HepG2 (cell line): Measurements from ENCODE around the gene GPS1. TPM values are rescaled to one million over a fixed set of nuclear protein-coding genes. Genes with fewer than 3 reads are reported as not detected.

Experiments
- BCL6 ChIP-seq: IDR thresholded peaks from 2 replicates; pipeline ENCODE4 v1.6.1; 2016; ENCODE audit warnings: missing genetic modification reagents, missing compliant biosample characterization
- BRD4 ChIP-seq: sonication (generic); formaldehyde crosslinking; IDR thresholded peaks from 2 replicates; pipeline ENCODE4 v1.4.0; 2020; ENCODE audit warnings: missing genetic modification reagents
- EEA1 ChIP-seq: sonication (generic); formaldehyde crosslinking; IDR thresholded peaks from 2 replicates; pipeline ENCODE4 v1.5.1; 2020; ENCODE audit warnings: mild to moderate bottlenecking, missing genetic modification reagents, borderline replicate concordance
- FOXO1 ChIP-seq: sonication (generic); formaldehyde crosslinking; IDR thresholded peaks from 2 replicates; pipeline ENCODE4 v1.4.0; 2020; ENCODE audit warnings: missing genetic modification reagents
- GABPA ChIP-seq, 2 experiments: IDR thresholded peaks; 2 replicates each; pipeline ENCODE4 v1.6.1; 2011 to 2016; ENCODE audit warnings: low read depth in 2 of 2, low read length in 1 of 2, missing biosample characterization in 1 of 2, missing genetic modification characterization in 1 of 2
- GTF2F1 ChIP-seq: fragments of 150-350 bp; IDR thresholded peaks from 2 replicates; pipeline ENCODE4 v1.6.1; 2014; ENCODE audit warnings: low read length
- HNRNPK ChIP-seq: fragments of 200-400 bp; formaldehyde crosslinking; IDR thresholded peaks from 2 replicates; pipeline ENCODE4 v1.6.1; 2018; ENCODE audit warnings: low read length, low read depth, moderate library complexity, mild to moderate bottlenecking; ENCODE audit not compliant: poor library complexity, severe bottlenecking
- KLF12 ChIP-seq: sonication (generic); formaldehyde crosslinking; IDR thresholded peaks from 2 replicates; pipeline ENCODE4 v1.4.0; 2020; ENCODE audit warnings: missing genetic modification reagents, borderline replicate concordance
- NFE2 ChIP-seq: sonication (generic); formaldehyde crosslinking; IDR thresholded peaks from 2 replicates; pipeline ENCODE4 v1.4.0; 2020; ENCODE audit warnings: missing genetic modification reagents
- PHF20 ChIP-seq: sonication (generic); formaldehyde crosslinking; IDR thresholded peaks from 2 replicates; pipeline ENCODE4 v1.5.0; 2020; ENCODE audit warnings: mild to moderate bottlenecking, missing genetic modification reagents
- PITX1 ChIP-seq: sonication (generic); formaldehyde crosslinking; IDR thresholded peaks from 2 replicates; pipeline ENCODE4 v1.5.1; 2020; ENCODE audit warnings: mild to moderate bottlenecking, missing genetic modification reagents
- ZBTB38 ChIP-seq: sonication (generic); formaldehyde crosslinking; IDR thresholded peaks from 2 replicates; pipeline ENCODE4 v1.5.1; 2020; ENCODE audit warnings: mild to moderate bottlenecking, missing genetic modification reagents
- ZNF256 ChIP-seq: sonication (generic); formaldehyde crosslinking; conservative IDR thresholded peaks from 2 replicates; pipeline ENCODE4 v1.4.0; 2020; ENCODE audit warnings: missing genetic modification reagents
- ZNF546 ChIP-seq: sonication (generic); formaldehyde crosslinking; conservative IDR thresholded peaks from 2 replicates; pipeline ENCODE4 v1.8.1; 2023; ENCODE audit warnings: mild to moderate bottlenecking, missing genetic modification reagents
- ZNF549 ChIP-seq: sonication (generic); formaldehyde crosslinking; IDR thresholded peaks from 2 replicates; pipeline ENCODE4 v1.5.0; 2020; ENCODE audit warnings: missing genetic modification reagents
- ZNF580 ChIP-seq: IDR thresholded peaks from 2 replicates; pipeline ENCODE4 v1.6.1; 2016; ENCODE audit warnings: low read depth, borderline replicate concordance
- ZNF687 ChIP-seq: sonication (generic); formaldehyde crosslinking; IDR thresholded peaks from 2 replicates; pipeline ENCODE4 v1.5.1; 2020; ENCODE audit warnings: mild to moderate bottlenecking, missing genetic modification reagents, moderate library complexity
- ZNF781 ChIP-seq: sonication (generic); formaldehyde crosslinking; IDR thresholded peaks from 2 replicates; pipeline ENCODE4 v1.5.1; 2020; ENCODE audit warnings: borderline replicate concordance, mild to moderate bottlenecking, missing genetic modification reagents; ENCODE audit errors: not compliant biosample characterization
- ZNF788 ChIP-seq: sonication (generic); formaldehyde crosslinking; IDR thresholded peaks from 2 replicates; pipeline ENCODE4 v1.5.0; 2020; ENCODE audit warnings: mild to moderate bottlenecking, missing genetic modification reagents, borderline replicate concordance
- polyA plus RNA-seq, 8 experiments: library from polyadenylated mRNA; depleted of rRNA in 3 of 8; stranded (reverse) in 7 of 8; unstranded in 1 of 8; fragments of >200 nt; fragmentation: Illumina TruSeq in 4 of 8; extraction: Trizol in 4 of 8; gene quantifications; 2 replicates each; pipeline versions ENCODE4 v1.2.1 to v1.2.3, GENCODE V29; 2011 to 2016; ENCODE audit warnings: low read depth in 4 of 8, missing spikeins in 1 of 8, mixed read lengths in 1 of 8; ENCODE audit not compliant: insufficient read depth in 1 of 8
- total RNA-seq, 5 experiments: library from RNA; depleted of rRNA; stranded (reverse); fragments of >200 nt; fragmentation: Illumina TruSeq; extraction: Trizol; gene quantifications; 2 replicates each; pipeline ENCODE4 v1.2.3, GENCODE V29; 2016; ENCODE audit warnings: low read depth in 1 of 5
- TF ChIP-seq, protein P1 (sequence below): sonication (generic); formaldehyde crosslinking; IDR thresholded peaks from 2 replicates; pipeline ENCODE4 v1.8.1; 2023; ENCODE audit warnings: mild to moderate bottlenecking, inconsistent platforms, moderate library complexity, missing genetic modification reagents, borderline replicate concordance
- TF ChIP-seq, protein P2 (sequence below): IDR thresholded peaks from 2 replicates; pipeline ENCODE4 v1.6.1; 2012; ENCODE audit warnings: inconsistent platforms
- TF ChIP-seq, protein P3 (sequence below): sonication (generic); formaldehyde crosslinking; IDR thresholded peaks from 2 replicates; pipeline ENCODE4 v1.4.0; 2020; ENCODE audit warnings: mild to moderate bottlenecking, missing genetic modification reagents, borderline replicate concordance

Gene GPS1
- total and polyA plus RNA-seq, 2 of the 13 experiments (the other 11 are each of a cell fraction or from before 2014, with no cell fraction given): 124 to 128 TPM

DNA sequence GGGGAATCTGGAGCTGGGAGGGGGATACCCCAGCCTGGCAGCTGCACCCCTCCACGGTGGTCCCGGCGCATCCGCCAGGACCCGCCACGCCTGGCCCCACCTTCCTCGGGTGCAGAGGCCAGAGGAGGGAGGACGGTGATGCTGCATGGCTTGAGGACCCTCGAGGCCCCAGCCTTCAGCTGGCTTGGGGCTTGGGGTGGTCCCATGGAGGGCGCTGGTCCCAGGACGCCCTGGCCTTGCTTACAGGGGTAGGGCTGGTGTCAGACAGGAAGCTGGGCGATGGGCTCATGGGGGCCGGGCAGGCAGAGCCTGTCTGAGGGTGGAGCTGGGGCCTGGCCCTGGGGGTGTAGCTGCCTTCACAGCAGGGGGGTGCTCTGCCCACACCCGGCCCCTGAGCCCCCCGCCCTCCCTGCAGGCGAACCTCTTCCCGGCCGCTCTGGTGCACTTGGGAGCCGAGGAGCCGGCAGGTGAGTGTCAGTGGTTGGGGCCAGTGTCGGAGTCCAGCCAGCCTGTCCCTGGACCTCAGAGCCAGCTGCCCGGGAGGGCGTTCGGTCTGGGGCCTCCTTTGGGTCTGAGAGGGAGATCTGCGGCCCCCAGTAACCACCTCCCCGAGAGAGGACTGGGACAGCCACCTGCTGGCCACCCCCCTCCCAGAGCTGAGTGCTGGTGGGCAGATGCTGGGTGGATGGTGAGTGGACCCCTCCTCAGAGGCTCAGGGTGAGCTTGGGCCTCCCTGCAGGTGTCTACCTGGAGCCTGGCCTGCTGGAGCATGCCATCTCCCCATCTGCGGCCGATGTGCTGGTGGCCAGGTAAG lies 35.4 kb upstream of the GPS1 start (continued):
- TF ChIP-seq ZNF580 (CRISPR knock-in tag) (no peak), ZNF781 (CRISPR knock-in tag) (no peak), ZNF549 (no peak), ZNF546 (CRISPR knock-in tag) (no peak), ZNF687 (peak; percentile 39; the same call in 1 of the 2 replicates), FOXO1 (CRISPR knock-in tag) (no peak), PHF20 (CRISPR knock-in tag) (no peak), EEA1 (no peak), ZNF256 (no peak), PITX1 (CRISPR knock-in tag) (no peak), BCL6 (CRISPR knock-in tag) (no peak), NFE2 (CRISPR knock-in tag) (no peak), ZNF788 (CRISPR knock-in tag) (0 out of 2 replicates have a peak, but pooled peaks have one; percentile 12), KLF12 (CRISPR knock-in tag) (0 out of 2 replicates have a peak, but pooled peaks have one; percentile 17), BRD4 (CRISPR knock-in tag) (0 out of 2 replicates have a peak, but pooled peaks have one; percentile 13), GABPA (IDR thresholded peaks at IDR 0.05; ENCODE audit: low read depth, low read length) (no peak), GABPA (CRISPR knock-in tag; IDR thresholded peaks at IDR 0.05; ENCODE audit: low read depth) (no peak), ZBTB38 (CRISPR knock-in tag) (0 out of 2 replicates have a peak, but pooled peaks have one; percentile 10), HNRNPK (peak; percentile 9), GTF2F1 (no peak)
- TF ChIP-seq, protein P1, sequence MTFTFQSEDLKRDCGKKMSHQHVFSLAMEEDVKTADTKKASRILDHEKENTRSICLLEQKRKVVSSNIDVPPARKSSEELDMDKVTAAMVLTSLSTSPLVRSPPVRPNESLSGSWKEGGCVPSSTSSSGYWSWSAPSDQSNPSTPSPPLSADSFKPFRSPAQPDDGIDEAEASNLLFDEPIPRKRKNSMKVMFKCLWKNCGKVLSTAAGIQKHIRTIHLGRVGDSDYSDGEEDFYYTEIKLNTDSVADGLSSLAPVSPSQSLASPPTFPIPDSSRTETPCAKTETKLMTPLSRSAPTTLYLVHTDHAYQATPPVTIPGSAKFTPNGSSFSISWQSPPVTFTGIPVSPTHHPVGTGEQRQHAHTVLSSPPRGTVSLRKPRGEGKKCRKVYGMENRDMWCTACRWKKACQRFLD (CRISPR knock-in tag): peak; percentile 43; the same call in 1 of the 2 replicates
- TF ChIP-seq, protein P2, sequence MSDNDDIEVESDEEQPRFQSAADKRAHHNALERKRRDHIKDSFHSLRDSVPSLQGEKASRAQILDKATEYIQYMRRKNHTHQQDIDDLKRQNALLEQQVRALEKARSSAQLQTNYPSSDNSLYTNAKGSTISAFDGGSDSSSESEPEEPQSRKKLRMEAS: peak; percentile 10; the same call in 1 of the 2 replicates
- TF ChIP-seq, protein P3, sequence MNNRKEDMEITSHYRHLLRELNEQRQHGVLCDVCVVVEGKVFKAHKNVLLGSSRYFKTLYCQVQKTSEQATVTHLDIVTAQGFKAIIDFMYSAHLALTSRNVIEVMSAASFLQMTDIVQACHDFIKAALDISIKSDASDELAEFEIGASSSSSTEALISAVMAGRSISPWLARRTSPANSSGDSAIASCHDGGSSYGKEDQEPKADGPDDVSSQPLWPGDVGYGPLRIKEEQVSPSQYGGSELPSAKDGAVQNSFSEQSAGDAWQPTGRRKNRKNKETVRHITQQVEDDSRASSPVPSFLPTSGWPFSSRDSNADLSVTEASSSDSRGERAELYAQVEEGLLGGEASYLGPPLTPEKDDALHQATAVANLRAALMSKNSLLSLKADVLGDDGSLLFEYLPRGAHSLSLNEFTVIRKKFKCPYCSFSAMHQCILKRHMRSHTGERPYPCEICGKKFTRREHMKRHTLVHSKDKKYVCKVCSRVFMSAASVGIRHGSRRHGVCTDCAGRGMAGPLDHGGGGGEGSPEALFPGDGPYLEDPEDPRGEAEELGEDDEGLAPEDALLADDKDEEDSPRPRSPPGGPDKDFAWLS (CRISPR knock-in tag): no peak
